ENCODE measurements around the gene RNF146.

- TF ChIP-seq CTCF (IDR thresholded peaks at IDR 0.05) (no peak), POLR2AphosphoS5 (IDR thresholded peaks at IDR 0.05) (no peak), POLR2A (IDR thresholded peaks at IDR 0.05) (no peak), EP300 (IDR thresholded peaks at IDR 0.05) (no peak)
Measured at GRCh38 chr6:127303917-127304316, 37.3 kb downstream of the RNF146 start.

Measured in sigmoid colon (tissue), 4 donors.